Neural progenitor cell (in vitro differentiated cells): ENCODE results near the gene ACTR3. TPM values are rescaled to one million over a fixed set of nuclear protein-coding genes. Genes with fewer than 3 reads are reported as not detected.

ENCODE experiments used
- DNase-seq: peaks from one replicate; pipeline ENCODE4 v3.0.0-alpha.2; 2016; ENCODE audit warnings: low spot score
- H2AFZ ChIP-seq: fragments of 200-600 bp; sonication (generic); replicated peaks from 2 replicates; pipeline ENCODE4 v1.6.1; 2016; ENCODE audit warnings: antibody characterized with exemption
- H3F3A ChIP-seq: fragments of 200-600 bp; sonication (generic); 2 replicates; pipeline ENCODE4 v1.6.1; 2016; ENCODE audit warnings: antibody characterized with exemption, low read depth
- H3K27ac ChIP-seq: fragments of 200-600 bp; sonication (generic); 2 replicates; pipeline ENCODE4 v1.5.1; 2016; ENCODE audit warnings: mild to moderate bottlenecking
- H3K27me3 ChIP-seq: fragments of 200-600 bp; sonication (generic); 2 replicates; pipeline ENCODE4 v1.6.1; 2016; ENCODE audit warnings: mild to moderate bottlenecking, moderate library complexity
- H3K36me3 ChIP-seq: fragments of 200-600 bp; sonication (generic); 2 replicates; pipeline ENCODE4 v1.5.1; 2016
- H3K4me1 ChIP-seq: fragments of 200-600 bp; sonication (generic); 2 replicates; pipeline ENCODE4 v1.6.1; 2016; ENCODE audit warnings: mixed run types
- H3K4me2 ChIP-seq: fragments of 200-600 bp; sonication (generic); 2 replicates; pipeline ENCODE4 v1.6.1; 2016
- H3K4me3 ChIP-seq: fragments of 200-600 bp; sonication (generic); 2 replicates; pipeline ENCODE4 v1.5.1; 2016
- H3K79me2 ChIP-seq: fragments of 200-600 bp; sonication (generic); 2 replicates; pipeline ENCODE4 v1.6.1; 2016; ENCODE audit warnings: low read depth
- H3K9ac ChIP-seq: fragments of 200-600 bp; sonication (generic); 2 replicates; pipeline ENCODE4 v1.6.1; 2016
- H3K9me3 ChIP-seq: fragments of 200-600 bp; sonication (generic); 2 replicates; pipeline ENCODE4 v1.5.1; 2016; ENCODE audit warnings: low read depth
- H4K20me1 ChIP-seq: fragments of 200-600 bp; sonication (generic); 2 replicates; pipeline ENCODE4 v1.6.1; 2016; ENCODE audit warnings: low read depth
- H3K27ac Mint-ChIP-seq: 3 replicates; pipeline ENCODE4 v1.8.0; 2021; ENCODE audit warnings: mixed read lengths
- H3K27me3 Mint-ChIP-seq: 2 replicates; pipeline ENCODE4 v1.8.0; 2022; ENCODE audit warnings: low read depth, mild to moderate bottlenecking, inconsistent platforms, moderate library complexity, mixed read lengths; ENCODE audit not compliant: insufficient read depth
- H3K36me3 Mint-ChIP-seq: 3 replicates; pipeline ENCODE4 v1.8.0; 2021; ENCODE audit warnings: mixed read lengths
- H3K4me1 Mint-ChIP-seq: 3 replicates; pipeline ENCODE4 v1.8.0; 2021; ENCODE audit warnings: mixed read lengths
- H3K4me3 Mint-ChIP-seq: 3 replicates; pipeline ENCODE4 v1.8.0; 2021; ENCODE audit warnings: mild to moderate bottlenecking, moderate library complexity, mixed read lengths
- H3K9me3 Mint-ChIP-seq: 3 replicates; pipeline ENCODE4 v1.8.0; 2020; ENCODE audit warnings: mixed read lengths
- EZH2 ChIP-seq: fragments of 200-600 bp; sonication (generic); IDR thresholded peaks from 2 replicates; pipeline ENCODE4 v1.6.1; 2017; ENCODE audit warnings: antibody characterized with exemption, mild to moderate bottlenecking, moderate library complexity
- EZH2phosphoT487 ChIP-seq: fragments of 200-600 bp; sonication (generic); IDR thresholded peaks from 2 replicates; pipeline ENCODE4 v1.6.1; 2017; ENCODE audit warnings: antibody characterized with exemption
- total RNA-seq: library from RNA; depleted of rRNA; stranded (reverse); fragments of >200 nt; gene quantifications from 2 replicates; pipeline ENCODE4 v1.2.3, GENCODE V29; 2015; ENCODE audit warnings: low replicate concordance
- TF ChIP-seq, protein P1 (sequence below): fragments of 200-600 bp; sonication (generic); IDR thresholded peaks from 2 replicates; pipeline ENCODE4 v1.5.1; 2017; ENCODE audit warnings: antibody characterized with exemption, mild to moderate bottlenecking

The ACTR3 gene
- total RNA-seq, 1 donor from 2014 or later: 175 TPM

DNA sequence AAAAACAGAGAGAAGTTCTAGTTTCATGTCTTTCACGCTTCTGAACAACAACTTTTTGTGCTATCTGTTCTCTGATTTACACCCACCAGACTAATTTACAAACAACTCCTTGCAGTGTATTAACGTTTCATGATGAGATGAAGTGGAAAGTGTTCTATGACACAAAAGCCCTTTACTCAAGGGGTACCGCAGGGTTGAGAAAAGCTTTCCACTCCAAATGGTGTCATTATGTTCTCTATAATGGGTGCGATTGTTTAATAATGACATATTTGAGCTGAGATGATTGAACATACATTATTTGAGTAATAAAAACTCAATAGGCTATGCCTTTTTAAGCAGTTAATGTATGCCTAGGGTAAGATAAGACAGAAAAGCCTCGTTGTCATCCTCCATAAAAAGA, 76.3 kb downstream of the ACTR3 start:
- no peaks in the 10 kb centered on the region for H3K9me3 ChIP-seq
- peaks cover 10% of the 10 kb centered on the region for H3K4me1 Mint-ChIP-seq
- no peaks in the 10 kb centered on the region for H3K79me2 ChIP-seq
- no peak overlapping the region for H3K27ac Mint-ChIP-seq
- H3K27me3 ChIP-seq: no peaks in the 10 kb centered on the region
- H3K36me3 Mint-ChIP-seq: no peaks in the 10 kb centered on the region
- H2AFZ ChIP-seq: no peak overlapping the region
- H3K9me3 Mint-ChIP-seq: no peaks in the 10 kb centered on the region
- no peak overlapping the region for H3K4me3 Mint-ChIP-seq
- no peak overlapping the region for H3K4me2 ChIP-seq
- no peaks in the 10 kb centered on the region for H3F3A ChIP-seq
- no peak overlapping the region for H3K4me3 ChIP-seq
- no peaks in the 10 kb centered on the region for H3K27me3 Mint-ChIP-seq
- no peak for DNase-seq
- no peaks in the 10 kb centered on the region for H3K36me3 ChIP-seq
- H3K27ac ChIP-seq: no peak overlapping the region
- no peaks in the 10 kb centered on the region for H3K4me1 ChIP-seq
- H3K9ac ChIP-seq: no peak overlapping the region
- H4K20me1 ChIP-seq: no peaks in the 10 kb centered on the region
- TF ChIP-seq, protein P1, sequence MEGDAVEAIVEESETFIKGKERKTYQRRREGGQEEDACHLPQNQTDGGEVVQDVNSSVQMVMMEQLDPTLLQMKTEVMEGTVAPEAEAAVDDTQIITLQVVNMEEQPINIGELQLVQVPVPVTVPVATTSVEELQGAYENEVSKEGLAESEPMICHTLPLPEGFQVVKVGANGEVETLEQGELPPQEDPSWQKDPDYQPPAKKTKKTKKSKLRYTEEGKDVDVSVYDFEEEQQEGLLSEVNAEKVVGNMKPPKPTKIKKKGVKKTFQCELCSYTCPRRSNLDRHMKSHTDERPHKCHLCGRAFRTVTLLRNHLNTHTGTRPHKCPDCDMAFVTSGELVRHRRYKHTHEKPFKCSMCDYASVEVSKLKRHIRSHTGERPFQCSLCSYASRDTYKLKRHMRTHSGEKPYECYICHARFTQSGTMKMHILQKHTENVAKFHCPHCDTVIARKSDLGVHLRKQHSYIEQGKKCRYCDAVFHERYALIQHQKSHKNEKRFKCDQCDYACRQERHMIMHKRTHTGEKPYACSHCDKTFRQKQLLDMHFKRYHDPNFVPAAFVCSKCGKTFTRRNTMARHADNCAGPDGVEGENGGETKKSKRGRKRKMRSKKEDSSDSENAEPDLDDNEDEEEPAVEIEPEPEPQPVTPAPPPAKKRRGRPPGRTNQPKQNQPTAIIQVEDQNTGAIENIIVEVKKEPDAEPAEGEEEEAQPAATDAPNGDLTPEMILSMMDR: no peak
- TF ChIP-seq EZH2 (no peak), EZH2phosphoT487 (no peak)

DNA sequence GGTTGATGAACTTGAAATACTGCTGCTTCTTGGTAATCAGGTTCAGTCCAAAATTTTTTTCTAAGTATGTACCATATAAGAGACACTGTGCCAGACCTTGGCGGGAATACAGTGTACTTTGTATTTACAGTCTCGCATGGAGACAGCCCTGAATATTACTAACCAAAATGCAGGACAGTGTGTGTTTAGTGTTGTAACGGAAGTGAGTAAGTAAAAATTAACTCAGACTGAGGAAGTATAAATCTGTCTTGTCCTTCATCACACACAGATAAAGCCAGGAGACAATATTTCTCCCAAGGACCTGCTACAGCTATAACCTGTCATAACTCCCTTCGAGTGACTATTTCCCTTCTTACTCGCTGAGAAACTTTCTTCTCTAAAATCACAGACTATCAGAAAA, 76.9 kb downstream of the ACTR3 start:
- H3K4me1 Mint-ChIP-seq: peaks cover 15% of the 10 kb centered on the region
- H3K9me3 Mint-ChIP-seq: no peaks in the 10 kb centered on the region

DNA sequence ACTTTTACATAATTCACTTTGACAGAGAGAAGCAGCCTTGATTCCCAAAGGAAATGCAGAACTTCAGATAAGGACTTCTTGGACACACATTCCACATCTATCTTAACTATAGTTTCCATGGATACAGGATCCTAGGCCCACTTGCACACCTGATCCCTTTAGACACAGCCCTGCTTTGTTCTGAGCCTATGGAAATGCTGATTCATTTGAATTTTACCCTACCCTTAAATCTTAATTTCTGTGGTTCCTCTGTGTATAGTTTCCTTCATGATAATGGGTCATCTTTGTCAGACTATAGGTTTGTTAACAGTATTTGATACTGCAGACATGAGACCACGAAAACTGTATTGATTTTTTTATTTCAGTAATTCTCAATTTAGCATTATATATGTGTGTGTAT, 77.4 kb downstream of the ACTR3 start:
- TF ChIP-seq EZH2phosphoT487 (no peak), EZH2 (no peak)
- TF ChIP-seq, protein P1: no peak
- no peaks in the 10 kb centered on the region for H3K36me3 Mint-ChIP-seq
- no peak overlapping the region for H3K4me3 ChIP-seq

More for the DNA sequence above, 76.9 kb downstream of the ACTR3 start:
- Histone ChIP-seq H3K4me3 (no peak overlapping the region), H3K9ac (no peak overlapping the region), H3K4me2 (no peak overlapping the region), H3F3A (no peaks in the 10 kb centered on the region), H2AFZ (no peak overlapping the region), H3K36me3 (no peaks in the 10 kb centered on the region), H4K20me1 (no peaks in the 10 kb centered on the region), H3K27ac (no peak overlapping the region), H3K4me1 (no peaks in the 10 kb centered on the region), H3K9me3 (no peaks in the 10 kb centered on the region), H3K79me2 (no peaks in the 10 kb centered on the region), H3K27me3 (no peaks in the 10 kb centered on the region)
- Mint-ChIP-seq H3K36me3 (no peaks in the 10 kb centered on the region), H3K27ac (no peak overlapping the region), H3K4me3 (no peak overlapping the region), H3K27me3 (no peaks in the 10 kb centered on the region)
- TF ChIP-seq EZH2: no peak
- no peak for TF ChIP-seq EZH2phosphoT487
- TF ChIP-seq, protein P1: no peak
- DNase-seq: no peak

More for the DNA sequence above, 77.4 kb downstream of the ACTR3 start:
- peaks cover 16% of the 10 kb centered on the region for H3K4me1 Mint-ChIP-seq
- Histone ChIP-seq H3K4me2 (no peak overlapping the region), H3F3A (no peaks in the 10 kb centered on the region), H2AFZ (no peak overlapping the region), H4K20me1 (no peaks in the 10 kb centered on the region), H3K27me3 (no peaks in the 10 kb centered on the region), H3K27ac (no peak overlapping the region), H3K4me1 (no peaks in the 10 kb centered on the region), H3K9ac (no peak overlapping the region), H3K79me2 (no peaks in the 10 kb centered on the region), H3K9me3 (no peaks in the 10 kb centered on the region), H3K36me3 (no peaks in the 10 kb centered on the region)
- H3K27ac Mint-ChIP-seq: no peak overlapping the region
- no peaks in the 10 kb centered on the region for H3K9me3 Mint-ChIP-seq
- no peak overlapping the region for H3K4me3 Mint-ChIP-seq
- peaks cover under 1% of the 10 kb centered on the region for H3K27me3 Mint-ChIP-seq
- DNase-seq: no peak
